HEK293 (cell line): Measurements from ENCODE around the gene CDON.

Experiments
- BCL11B ChIP-seq: fragments of 450-650 bp; formaldehyde crosslinking; IDR thresholded peaks from 2 replicates; pipeline ENCODE4 v1.5.1; 2016; ENCODE audit warnings: low read depth, missing biosample characterization, missing genetic modification characterization
- KLF17 ChIP-seq: fragments of 450-650 bp; formaldehyde crosslinking; IDR thresholded peaks from 2 replicates; pipeline ENCODE4 v1.5.1; 2016; ENCODE audit warnings: missing biosample characterization, missing genetic modification characterization
- MZF1 ChIP-seq: fragments of 450-650 bp; formaldehyde crosslinking; IDR thresholded peaks from 2 replicates; pipeline ENCODE4 v1.5.1; 2017; ENCODE audit warnings: missing biosample characterization, missing genetic modification characterization, borderline replicate concordance
- PRDM4 ChIP-seq: fragments of 450-650 bp; formaldehyde crosslinking; IDR thresholded peaks from 2 replicates; pipeline ENCODE4 v1.5.1; 2017; ENCODE audit warnings: missing biosample characterization, missing genetic modification characterization
- ZBTB7A ChIP-seq: fragments of 450-650 bp; formaldehyde crosslinking; IDR thresholded peaks from 2 replicates; pipeline ENCODE4 v1.5.1; 2016; ENCODE audit warnings: low read depth, missing biosample characterization, missing genetic modification characterization
- ZFHX2 ChIP-seq: fragments of 450-650 bp; formaldehyde crosslinking; conservative IDR thresholded peaks from 2 replicates; pipeline ENCODE4 v1.5.1; 2016; ENCODE audit warnings: missing biosample characterization, missing genetic modification characterization
- ZNF121 ChIP-seq: fragments of 450-650 bp; formaldehyde crosslinking; IDR thresholded peaks from 2 replicates; pipeline ENCODE4 v1.5.1; 2016; ENCODE audit warnings: missing biosample characterization, missing genetic modification characterization
- ZNF132 ChIP-seq: fragments of 450-650 bp; formaldehyde crosslinking; IDR thresholded peaks from 2 replicates; pipeline ENCODE4 v1.5.1; 2017; ENCODE audit warnings: missing biosample characterization, missing genetic modification characterization, borderline replicate concordance
- ZNF140 ChIP-seq: fragments of 450-650 bp; formaldehyde crosslinking; IDR thresholded peaks from 2 replicates; pipeline ENCODE4 v1.5.1; 2016; ENCODE audit warnings: missing biosample characterization, missing genetic modification characterization
- ZNF146 ChIP-seq: fragments of 450-650 bp; formaldehyde crosslinking; IDR thresholded peaks from 2 replicates; pipeline ENCODE4 v1.5.1; 2016; ENCODE audit warnings: missing biosample characterization, missing genetic modification characterization
- ZNF174 ChIP-seq: fragments of 450-650 bp; formaldehyde crosslinking; IDR thresholded peaks from 2 replicates; pipeline ENCODE4 v1.5.0; 2017; ENCODE audit warnings: missing biosample characterization, mild to moderate bottlenecking, missing genetic modification characterization
- ZNF280D ChIP-seq: fragments of 450-650 bp; formaldehyde crosslinking; IDR thresholded peaks from 2 replicates; pipeline ENCODE4 v1.5.1; 2016; ENCODE audit warnings: missing biosample characterization, missing genetic modification characterization
- ZNF311 ChIP-seq: fragments of 450-650 bp; formaldehyde crosslinking; IDR thresholded peaks from 2 replicates; pipeline ENCODE4 v1.5.1; 2017; ENCODE audit warnings: missing biosample characterization, missing genetic modification characterization, borderline replicate concordance
- ZNF366 ChIP-seq: fragments of 450-650 bp; formaldehyde crosslinking; conservative IDR thresholded peaks from 2 replicates; pipeline ENCODE4 v1.5.1; 2016; ENCODE audit warnings: missing biosample characterization, missing genetic modification characterization
- ZNF416 ChIP-seq: fragments of 450-650 bp; formaldehyde crosslinking; IDR thresholded peaks from 2 replicates; pipeline ENCODE4 v1.5.1; 2016; ENCODE audit warnings: missing biosample characterization, missing genetic modification characterization
- ZNF518A ChIP-seq: fragments of 450-650 bp; formaldehyde crosslinking; conservative IDR thresholded peaks from 2 replicates; pipeline ENCODE4 v1.5.1; 2016; ENCODE audit warnings: low read depth, missing biosample characterization, missing genetic modification characterization
- ZNF596 ChIP-seq: fragments of 450-650 bp; IDR thresholded peaks from 2 replicates; pipeline ENCODE4 v1.5.0; 2018; ENCODE audit warnings: missing biosample characterization, mild to moderate bottlenecking, missing genetic modification characterization, moderate library complexity
- ZNF600 ChIP-seq: fragments of 450-650 bp; formaldehyde crosslinking; IDR thresholded peaks from 2 replicates; pipeline ENCODE4 v1.5.1; 2016; ENCODE audit warnings: missing biosample characterization, missing genetic modification characterization
- ZNF660 ChIP-seq: fragments of 450-650 bp; IDR thresholded peaks from 2 replicates; pipeline ENCODE4 v1.5.1; 2018; ENCODE audit warnings: missing biosample characterization, mild to moderate bottlenecking, missing genetic modification characterization
- ZNF701 ChIP-seq: fragments of 450-650 bp; formaldehyde crosslinking; IDR thresholded peaks from 2 replicates; pipeline ENCODE4 v1.5.1; 2016; ENCODE audit warnings: missing biosample characterization, missing genetic modification characterization
- ZNF704 ChIP-seq: fragments of 450-650 bp; formaldehyde crosslinking; IDR thresholded peaks from 2 replicates; pipeline ENCODE4 v1.5.1; 2016; ENCODE audit warnings: missing biosample characterization, missing genetic modification characterization
- ZNF768 ChIP-seq: fragments of 450-650 bp; formaldehyde crosslinking; IDR thresholded peaks from 2 replicates; pipeline ENCODE4 v1.5.1; 2018; ENCODE audit warnings: missing biosample characterization, mild to moderate bottlenecking, missing genetic modification characterization
- ZNF776 ChIP-seq: fragments of 450-650 bp; formaldehyde crosslinking; IDR thresholded peaks from 2 replicates; pipeline ENCODE4 v1.5.0; 2017; ENCODE audit warnings: missing biosample characterization, missing genetic modification characterization, borderline replicate concordance
- ZNF843 ChIP-seq: fragments of 450-650 bp; formaldehyde crosslinking; IDR thresholded peaks from 2 replicates; pipeline ENCODE4 v1.5.1; 2016; ENCODE audit warnings: missing biosample characterization, missing genetic modification characterization
- ZSCAN4 ChIP-seq: fragments of 450-650 bp; formaldehyde crosslinking; IDR thresholded peaks from 2 replicates; pipeline ENCODE4 v1.5.1; 2017; ENCODE audit warnings: missing biosample characterization, missing genetic modification characterization

The CDON gene

GRCh38 chr11:126061707-126062678, 673 bp downstream of the CDON start (continued):
- no peak for TF ChIP-seq ZNF121
- no peak for TF ChIP-seq MZF1 (tag by site-specific recombination)
- TF ChIP-seq ZNF843 (tag by site-specific recombination): no peak
- TF ChIP-seq ZNF366: peak; percentile 62
- peak; percentile 54; the same call in 1 of the 2 replicates for TF ChIP-seq ZFHX2 (tag by site-specific recombination)
- TF ChIP-seq ZNF776 (tag by site-specific recombination): no peak
- peak; percentile 66 for TF ChIP-seq ZNF600 (tag by site-specific recombination)
- no peak for TF ChIP-seq ZNF280D (tag by site-specific recombination)
- 0 out of 2 replicates have a peak, but pooled peaks have one; percentile 27 for TF ChIP-seq BCL11B
- no peak for TF ChIP-seq ZBTB7A (tag by site-specific recombination)
- no peak for TF ChIP-seq ZNF660 (tag by site-specific recombination)
- no peak for TF ChIP-seq ZNF701 (tag by site-specific recombination)
- TF ChIP-seq ZNF596 (tag by site-specific recombination): no peak
- no peak for TF ChIP-seq ZNF768
- TF ChIP-seq KLF17 (tag by site-specific recombination): peak; percentile 14; the same call in 1 of the 2 replicates
- TF ChIP-seq ZNF704: no peak
- TF ChIP-seq ZNF174 (tag by site-specific recombination): no peak
- TF ChIP-seq ZNF518A: no peak
- no peak for TF ChIP-seq ZNF311 (tag by site-specific recombination)
- TF ChIP-seq ZNF132 (tag by site-specific recombination): no peak
- no peak for TF ChIP-seq ZNF140 (tag by site-specific recombination)
- TF ChIP-seq ZNF416 (tag by site-specific recombination): no peak
- TF ChIP-seq ZNF146 (tag by site-specific recombination): no peak
- no peak for TF ChIP-seq PRDM4
- no peak for TF ChIP-seq ZSCAN4
